ENCODE results near the gene RBFOX2.

DNA sequence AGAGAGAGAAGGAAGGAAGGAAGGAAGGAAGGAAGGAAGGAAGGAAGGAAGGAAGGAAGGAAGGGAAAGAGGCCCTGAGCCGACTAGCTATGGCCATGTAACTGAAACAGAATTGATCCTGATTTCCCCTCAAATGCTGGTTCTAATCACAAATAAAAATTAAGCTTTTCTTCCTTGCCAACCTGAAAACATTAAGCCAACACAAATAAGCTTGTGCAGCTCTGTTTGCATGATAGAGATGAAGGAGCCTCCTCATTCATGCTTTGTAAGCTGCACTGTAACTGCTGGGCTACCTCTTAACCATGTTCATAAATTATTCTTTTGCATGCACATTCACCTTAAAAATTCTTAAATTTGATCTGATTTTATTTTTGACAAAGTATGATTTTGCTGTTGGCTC, 338.6 kb downstream of the RBFOX2 start:
- TF ChIP-seq, protein P1, sequence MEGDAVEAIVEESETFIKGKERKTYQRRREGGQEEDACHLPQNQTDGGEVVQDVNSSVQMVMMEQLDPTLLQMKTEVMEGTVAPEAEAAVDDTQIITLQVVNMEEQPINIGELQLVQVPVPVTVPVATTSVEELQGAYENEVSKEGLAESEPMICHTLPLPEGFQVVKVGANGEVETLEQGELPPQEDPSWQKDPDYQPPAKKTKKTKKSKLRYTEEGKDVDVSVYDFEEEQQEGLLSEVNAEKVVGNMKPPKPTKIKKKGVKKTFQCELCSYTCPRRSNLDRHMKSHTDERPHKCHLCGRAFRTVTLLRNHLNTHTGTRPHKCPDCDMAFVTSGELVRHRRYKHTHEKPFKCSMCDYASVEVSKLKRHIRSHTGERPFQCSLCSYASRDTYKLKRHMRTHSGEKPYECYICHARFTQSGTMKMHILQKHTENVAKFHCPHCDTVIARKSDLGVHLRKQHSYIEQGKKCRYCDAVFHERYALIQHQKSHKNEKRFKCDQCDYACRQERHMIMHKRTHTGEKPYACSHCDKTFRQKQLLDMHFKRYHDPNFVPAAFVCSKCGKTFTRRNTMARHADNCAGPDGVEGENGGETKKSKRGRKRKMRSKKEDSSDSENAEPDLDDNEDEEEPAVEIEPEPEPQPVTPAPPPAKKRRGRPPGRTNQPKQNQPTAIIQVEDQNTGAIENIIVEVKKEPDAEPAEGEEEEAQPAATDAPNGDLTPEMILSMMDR (IDR thresholded peaks at IDR 0.05): no peak
- no peak for TF ChIP-seq ZFX (IDR thresholded peaks at IDR 0.05; ENCODE audit: borderline replicate concordance)
